ENCODE measurements around the gene MTMR6.

MTMR6 gene

GRCh38 chr13:25200783-25201182, 86.5 kb downstream of the MTMR6 start:
- H3K4me3 ChIP-seq (ENCODE audit: low read depth, low read length, poor library complexity, severe bottlenecking) = no peak overlapping the region
- H3F3A ChIP-seq (ENCODE audit: insufficient read depth, low read length) = no peaks in the 10 kb centered on the region
- TF ChIP-seq CTCF (IDR thresholded peaks at IDR 0.05; ENCODE audit: low read length) (no peak), EZH2 (IDR thresholded peaks at IDR 0.05; ENCODE audit: borderline replicate concordance, low read length) (no peak)
- H4K20me1 ChIP-seq (ENCODE audit: insufficient read depth, low read length) = no peaks in the 10 kb centered on the region
- no peaks in the 10 kb centered on the region for H3K79me2 ChIP-seq (ENCODE audit: insufficient read depth, low read length)
- H3K27me3 ChIP-seq (ENCODE audit: insufficient read depth, low read length) = no peaks in the 10 kb centered on the region
- H3K4me2 ChIP-seq (ENCODE audit: low read length) = no peak overlapping the region
- no peak overlapping the region for H3K27ac ChIP-seq (ENCODE audit: low read depth, low read length, poor library complexity, severe bottlenecking)
- no peaks in the 10 kb centered on the region for H3K36me3 ChIP-seq (ENCODE audit: insufficient read depth, low read length)
- no peaks in the 10 kb centered on the region for H3K9me3 ChIP-seq (ENCODE audit: low read length)
- no peak overlapping the region for H3K9ac ChIP-seq (ENCODE audit: low read length)
- H3K4me1 ChIP-seq (ENCODE audit: insufficient read depth, low read length, severe bottlenecking) = no peaks in the 10 kb centered on the region
- no peaks in the 10 kb centered on the region for H3K9me2 ChIP-seq (ENCODE audit: low read depth, low read length)
- no peak overlapping the region for H2AFZ ChIP-seq (ENCODE audit: low read length)

GRCh38 chr13:25198647-25199046, 88.6 kb downstream of the MTMR6 start:
- Histone ChIP-seq H4K20me1 (ENCODE audit: insufficient read depth, low read length) (no peaks in the 10 kb centered on the region), H3K9ac (ENCODE audit: low read length) (no peak overlapping the region), H3K9me3 (ENCODE audit: low read length) (no peaks in the 10 kb centered on the region), H3K36me3 (ENCODE audit: insufficient read depth, low read length) (no peaks in the 10 kb centered on the region), H3K79me2 (ENCODE audit: insufficient read depth, low read length) (no peaks in the 10 kb centered on the region), H3K4me2 (ENCODE audit: low read length) (no peak overlapping the region), H3F3A (ENCODE audit: insufficient read depth, low read length) (no peaks in the 10 kb centered on the region), H2AFZ (ENCODE audit: low read length) (no peak overlapping the region), H3K27me3 (ENCODE audit: insufficient read depth, low read length) (no peaks in the 10 kb centered on the region), H3K4me1 (ENCODE audit: insufficient read depth, low read length, severe bottlenecking) (no peaks in the 10 kb centered on the region), H3K27ac (ENCODE audit: low read depth, low read length, poor library complexity, severe bottlenecking) (no peak overlapping the region), H3K9me2 (ENCODE audit: low read depth, low read length) (no peaks in the 10 kb centered on the region), H3K4me3 (ENCODE audit: low read depth, low read length, poor library complexity, severe bottlenecking) (no peak overlapping the region)
- TF ChIP-seq EZH2 (IDR thresholded peaks at IDR 0.05; ENCODE audit: borderline replicate concordance, low read length) (no peak), CTCF (IDR thresholded peaks at IDR 0.05; ENCODE audit: low read length) (no peak)

- no peaks in the 10 kb centered on the region for H3F3A ChIP-seq (ENCODE audit: insufficient read depth, low read length)
- no peak overlapping the region for H3K4me2 ChIP-seq (ENCODE audit: low read length)
- no peak overlapping the region for H3K27ac ChIP-seq (ENCODE audit: low read depth, low read length, poor library complexity, severe bottlenecking)
- H3K9ac ChIP-seq (ENCODE audit: low read length) = no peak overlapping the region
- H3K4me1 ChIP-seq (ENCODE audit: insufficient read depth, low read length, severe bottlenecking) = no peaks in the 10 kb centered on the region
- no peak overlapping the region for H2AFZ ChIP-seq (ENCODE audit: low read length)
- H3K9me2 ChIP-seq (ENCODE audit: low read depth, low read length) = no peaks in the 10 kb centered on the region
- no peaks in the 10 kb centered on the region for H3K79me2 ChIP-seq (ENCODE audit: insufficient read depth, low read length)
- no peak overlapping the region for H3K4me3 ChIP-seq (ENCODE audit: low read depth, low read length, poor library complexity, severe bottlenecking)
- no peaks in the 10 kb centered on the region for H3K9me3 ChIP-seq (ENCODE audit: low read length)
- no peaks in the 10 kb centered on the region for H3K36me3 ChIP-seq (ENCODE audit: insufficient read depth, low read length)
- no peak for TF ChIP-seq EZH2 (IDR thresholded peaks at IDR 0.05; ENCODE audit: borderline replicate concordance, low read length)
- no peak for TF ChIP-seq CTCF (IDR thresholded peaks at IDR 0.05; ENCODE audit: low read length)
- H3K27me3 ChIP-seq (ENCODE audit: insufficient read depth, low read length) = 0 out of 2 replicates have a peak, but pooled peaks cover 4% of the 10 kb centered on the region
- H4K20me1 ChIP-seq (ENCODE audit: insufficient read depth, low read length) = no peaks in the 10 kb centered on the region
These were observed 90.3 kb downstream of the MTMR6 start for GRCh38 chr13:25196971-25197370.

Data from OCI-LY1 (cell line).